Testis (tissue), 3 donors: ENCODE data around the gene FSCN2. TPM values are rescaled to one million over a fixed set of nuclear protein-coding genes. Genes with fewer than 3 reads are reported as not detected.

Source experiments
- DNase-seq: peaks from one replicate; pipeline ENCODE4 v3.0.0-alpha.2; 2019
- H3K27ac ChIP-seq, 2 donors: fragments of 200-600 bp; sonication (generic); one replicate each; pipeline ENCODE4 v1.5.1; 2019
- H3K27me3 ChIP-seq: fragments of 200-600 bp; sonication (generic); one replicate; pipeline ENCODE4 v1.5.1; 2019
- H3K36me3 ChIP-seq: fragments of 200-600 bp; sonication (generic); one replicate; pipeline ENCODE4 v1.5.1; 2017; ENCODE audit warnings: low read depth; ENCODE audit errors: missing control alignments
- H3K4me1 ChIP-seq: fragments of 200-600 bp; sonication (generic); one replicate; pipeline ENCODE4 v1.5.1; 2019
- H3K4me3 ChIP-seq, 2 donors: fragments of 200-600 bp; sonication (generic); one replicate each; pipeline ENCODE4 v1.5.1; 2017 to 2019
- H3K9me3 ChIP-seq: fragments of 200-600 bp; sonication (generic); one replicate; pipeline ENCODE4 v1.5.1; 2017
- POLR2A ChIP-seq: fragments of 450-650 bp; IDR thresholded peaks from one replicate; pipeline ENCODE4 v1.6.1; 2017; ENCODE audit warnings: antibody characterized with exemption, mild to moderate bottlenecking, moderate library complexity
- WGBS, 2 donors: methylation state at CpG; one replicate each; pipeline ENCODE4 v1.1.5; 2018; 5-methylcytosine and 5-hydroxymethylcytosine counted together
- intact Hi-C: fragments of 100-400 bp; cut with DNase I; formaldehyde crosslinking; loops from one replicate; pipeline ENCODE4 v1.15.1; 2023; ENCODE audit warnings: low total_unique reads
- polyA plus RNA-seq: library from polyadenylated mRNA; stranded (reverse); fragments of 350-450 nt; fragmentation: Illumina TruSeq; extraction: RNeasy Lipid Tissue Mini Kit (QIAGEN cat#74804); gene quantifications from one replicate; pipeline ENCODE4 v1.2.3, GENCODE V29; 2014; ENCODE audit warnings: low read depth, low replicate concordance; ENCODE audit not compliant: insufficient read depth
- total RNA-seq, 2 donors: library from RNA; depleted of rRNA; stranded (reverse); fragments of >200 nt; gene quantifications; one replicate each; pipeline ENCODE4 v1.2.3, GENCODE V29; 2016
- TF ChIP-seq, protein P1 (sequence below), 3 experiments: fragments of 450-650 bp in 2 of 3; fragments of 200-600 bp in 1 of 3; sonication (generic) in 1 of 3; IDR thresholded peaks; one replicate each; pipeline ENCODE4 v1.5.1; 2016 to 2019; ENCODE audit warnings: antibody characterized with exemption in 3 of 3, mild to moderate bottlenecking in 2 of 3, moderate library complexity in 1 of 3

FSCN2 gene
- total and polyA plus RNA-seq, 3 donors from 2014 or later, result 0.37 to 4.0 (median 3.5) TPM

DNA sequence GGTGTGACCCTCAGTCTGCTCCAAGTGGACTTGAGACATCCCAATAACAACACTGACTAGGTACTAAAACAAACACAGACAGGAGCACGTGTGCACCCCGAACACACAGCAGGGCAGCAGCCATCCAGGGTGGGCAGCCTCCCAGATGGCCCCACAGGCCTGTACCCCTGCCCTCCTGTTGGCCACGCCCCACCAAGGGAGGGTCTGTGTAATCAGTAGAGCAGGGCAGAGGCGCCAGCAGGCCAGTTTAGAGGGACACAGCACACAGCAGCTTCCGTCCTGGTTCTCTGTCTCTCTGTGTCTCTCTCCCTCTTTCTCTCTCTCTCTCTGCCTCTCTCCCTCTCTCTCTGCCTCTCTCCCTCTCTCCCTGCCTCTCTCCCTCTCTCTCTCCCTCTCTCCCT lies 37.0 kb upstream of the FSCN2 start:
- no peaks in the 10 kb centered on the region for H3K9me3 ChIP-seq
- intact Hi-C loops, result no loop called here
- peaks cover 7% of the 10 kb centered on the region for H3K4me1 ChIP-seq
- no peaks in the 10 kb centered on the region for H3K36me3 ChIP-seq
- TF ChIP-seq, protein P1, sequence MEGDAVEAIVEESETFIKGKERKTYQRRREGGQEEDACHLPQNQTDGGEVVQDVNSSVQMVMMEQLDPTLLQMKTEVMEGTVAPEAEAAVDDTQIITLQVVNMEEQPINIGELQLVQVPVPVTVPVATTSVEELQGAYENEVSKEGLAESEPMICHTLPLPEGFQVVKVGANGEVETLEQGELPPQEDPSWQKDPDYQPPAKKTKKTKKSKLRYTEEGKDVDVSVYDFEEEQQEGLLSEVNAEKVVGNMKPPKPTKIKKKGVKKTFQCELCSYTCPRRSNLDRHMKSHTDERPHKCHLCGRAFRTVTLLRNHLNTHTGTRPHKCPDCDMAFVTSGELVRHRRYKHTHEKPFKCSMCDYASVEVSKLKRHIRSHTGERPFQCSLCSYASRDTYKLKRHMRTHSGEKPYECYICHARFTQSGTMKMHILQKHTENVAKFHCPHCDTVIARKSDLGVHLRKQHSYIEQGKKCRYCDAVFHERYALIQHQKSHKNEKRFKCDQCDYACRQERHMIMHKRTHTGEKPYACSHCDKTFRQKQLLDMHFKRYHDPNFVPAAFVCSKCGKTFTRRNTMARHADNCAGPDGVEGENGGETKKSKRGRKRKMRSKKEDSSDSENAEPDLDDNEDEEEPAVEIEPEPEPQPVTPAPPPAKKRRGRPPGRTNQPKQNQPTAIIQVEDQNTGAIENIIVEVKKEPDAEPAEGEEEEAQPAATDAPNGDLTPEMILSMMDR (IDR thresholded peaks at IDR 0.05), result no peak
- TF ChIP-seq POLR2A, result no peak
- WGBS, 2 donors, result 56 to 70% methylated on average over 5 of the region's 5 CpGs
- DNase-seq, result no peak
- no peaks in the 10 kb centered on the region for H3K27me3 ChIP-seq
- no peak overlapping the region for H3K4me3 ChIP-seq
- no peak overlapping the region for H3K27ac ChIP-seq

DNA sequence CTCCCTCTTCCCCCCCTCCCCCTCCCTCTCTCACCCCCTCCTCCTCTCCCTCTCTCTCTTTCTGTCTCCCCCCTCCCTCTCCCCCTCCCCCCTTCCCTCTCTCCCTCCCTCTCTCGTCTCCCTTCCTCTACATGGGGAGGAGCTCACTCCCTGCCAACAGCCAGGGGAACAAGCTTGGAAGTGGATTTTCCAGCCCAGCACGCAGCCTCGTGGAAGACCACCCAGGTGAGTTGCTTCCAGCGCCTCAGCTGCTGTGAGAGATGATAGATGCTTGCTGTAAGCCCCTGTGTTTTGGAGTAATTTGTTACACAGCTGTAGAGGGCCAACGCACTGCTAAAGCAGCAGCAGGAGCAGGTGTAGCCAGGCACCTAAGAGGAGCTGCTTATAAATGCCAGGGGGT lies 36.4 kb upstream of the FSCN2 start:
- no peak for TF ChIP-seq POLR2A
- TF ChIP-seq, protein P1 (IDR thresholded peaks at IDR 0.05), result no peak

DNA sequence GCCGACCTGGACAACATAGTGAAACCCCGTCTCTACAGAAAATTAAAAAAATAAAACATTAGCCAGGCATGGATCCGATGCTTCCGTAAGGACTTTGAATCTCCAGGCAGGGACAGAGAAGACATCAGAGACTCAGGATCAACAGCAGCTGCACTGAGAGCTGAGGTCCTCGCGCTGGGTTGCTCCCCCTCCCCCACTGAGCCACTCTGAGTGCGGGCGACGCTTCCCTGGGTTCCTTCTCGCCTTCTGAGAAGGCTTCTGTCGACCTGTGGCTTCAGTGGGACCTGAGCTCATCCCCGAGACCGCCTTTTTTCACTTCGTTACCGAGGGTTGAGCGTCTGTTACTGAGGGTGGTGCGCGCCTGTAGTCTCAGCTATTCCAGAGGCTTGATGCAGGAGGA lies 36.0 kb upstream of the FSCN2 start:
- intact Hi-C loops, result no loop called here
- Histone ChIP-seq H3K36me3 (no peaks in the 10 kb centered on the region), H3K9me3 (no peaks in the 10 kb centered on the region), H3K4me3 (no peak overlapping the region), H3K4me1 (peaks cover 7% of the 10 kb centered on the region), H3K27me3 (no peaks in the 10 kb centered on the region), H3K27ac (no peak overlapping the region)
- TF ChIP-seq, protein P1 (IDR thresholded peaks at IDR 0.05), result no peak
- TF ChIP-seq POLR2A, result no peak
- no peak for DNase-seq
- WGBS, 2 donors, result 69 to 70% methylated on average over 18 of the region's 18 CpGs

More for the DNA sequence above, 36.4 kb upstream of the FSCN2 start:
- H3K36me3 ChIP-seq, result no peaks in the 10 kb centered on the region
- no peak overlapping the region for H3K27ac ChIP-seq
- peaks cover 7% of the 10 kb centered on the region for H3K4me1 ChIP-seq
- no peak for DNase-seq
- H3K27me3 ChIP-seq, result no peaks in the 10 kb centered on the region
- no peaks in the 10 kb centered on the region for H3K9me3 ChIP-seq
- intact Hi-C loops, result no loop called here
- H3K4me3 ChIP-seq, result no peak overlapping the region
- WGBS, 2 donors, result 40 to 42% methylated on average over 3 to 5 of the region's 5 CpGs

DNA sequence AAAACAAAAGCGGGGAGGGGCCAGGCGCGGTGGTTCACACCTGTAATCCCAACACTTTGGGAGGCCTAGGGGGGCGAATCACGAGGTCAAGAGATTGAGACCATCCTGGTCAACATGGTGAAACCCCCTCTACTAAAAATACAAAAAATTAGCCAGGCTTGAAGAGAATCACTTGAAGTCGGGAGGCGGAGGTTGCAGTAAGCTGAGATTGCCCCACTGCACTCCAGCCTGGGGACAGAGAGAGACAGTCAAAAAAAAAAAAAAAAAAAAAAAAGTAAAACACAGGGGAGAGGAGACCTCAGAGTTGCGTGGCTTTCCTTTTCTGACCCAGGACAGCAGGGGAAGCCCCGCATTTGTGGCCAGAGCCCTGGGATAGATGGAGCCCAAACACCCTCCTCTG lies 35.5 kb upstream of the FSCN2 start:
- no peaks in the 10 kb centered on the region for H3K36me3 ChIP-seq
- no peaks in the 10 kb centered on the region for H3K27me3 ChIP-seq
- TF ChIP-seq, protein P1 (IDR thresholded peaks at IDR 0.05), result no peak
- no peak for TF ChIP-seq POLR2A
- H3K4me1 ChIP-seq, result peaks cover 7% of the 10 kb centered on the region
- DNase-seq, result no peak
- intact Hi-C loops, result no loop called here
- H3K27ac ChIP-seq, result no peak overlapping the region
- WGBS, 2 donors, result 89 to 92% methylated on average over 7 to 9 of the region's 9 CpGs
- H3K4me3 ChIP-seq, result no peak overlapping the region
- no peaks in the 10 kb centered on the region for H3K9me3 ChIP-seq

DNA sequence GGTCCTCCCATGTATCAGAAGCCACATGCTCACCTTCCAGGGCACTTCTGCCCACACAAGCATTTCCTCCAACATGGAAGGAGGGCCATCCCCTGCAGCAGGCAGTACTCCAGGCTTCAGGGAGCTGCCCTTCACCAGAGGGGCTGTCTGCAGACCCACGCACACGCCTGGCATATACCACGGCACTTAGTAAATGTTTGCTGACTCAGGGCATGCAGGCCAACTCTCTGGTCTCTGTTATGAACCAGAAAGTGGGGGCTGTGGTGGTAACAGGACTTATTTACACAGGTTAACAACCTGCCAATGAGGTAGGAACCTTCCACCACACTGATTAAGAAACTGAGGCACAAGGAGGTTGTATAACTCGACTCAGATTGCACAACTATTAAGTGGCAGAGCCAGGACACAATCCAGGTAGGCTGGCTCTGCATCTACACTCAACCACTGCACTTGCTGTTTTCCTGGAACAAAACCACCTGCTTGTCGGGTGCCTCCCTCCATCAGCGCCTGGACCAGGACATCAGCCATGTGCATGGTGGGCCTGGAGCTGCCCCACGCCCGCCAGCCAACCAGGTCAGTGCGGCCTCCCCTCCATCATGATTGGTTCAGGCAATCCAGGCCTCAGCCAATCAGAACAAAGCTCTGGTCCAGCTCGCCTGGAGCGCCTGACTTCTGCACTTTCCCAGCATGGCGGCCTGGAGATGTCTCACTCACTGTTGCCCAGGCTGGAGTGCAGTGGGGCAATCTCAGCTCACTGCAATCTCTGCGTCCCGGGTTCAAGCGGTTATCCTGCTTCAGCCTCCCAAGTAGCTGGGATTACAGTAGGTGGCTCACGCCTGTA lies 34.8 kb upstream of the FSCN2 start:
- WGBS, 2 donors, result 69 to 72% methylated on average over 10 to 16 of the region's 16 CpGs
- Histone ChIP-seq H3K9me3 (no peaks in the 10 kb centered on the region), H3K27ac (no peak overlapping the region), H3K36me3 (no peaks in the 10 kb centered on the region), H3K4me3 (no peak overlapping the region), H3K4me1 (peaks cover 6% of the 10 kb centered on the region), H3K27me3 (no peaks in the 10 kb centered on the region)
- peak; percentile 74 for DNase-seq
- no peak for TF ChIP-seq POLR2A
- TF ChIP-seq, protein P1 (IDR thresholded peaks at IDR 0.05), result no peak
- intact Hi-C loops, result no loop called here
